ENCODE results near the gene CHST10. TPM values are rescaled to one million over a fixed set of nuclear protein-coding genes. Genes with fewer than 3 reads are reported as not detected.
"Not testable (repeated sequence)": the region's sequence is repeated elsewhere in the genome, so short reads cannot be mapped to it uniquely, and the experiment has no call there.

Gene CHST10
- total RNA-seq, 1 experiment from 2014 or later: not detected

GRCh38 chr2:100376836-100377235 lies 40.6 kb downstream of the CHST10 start:
- Histone ChIP-seq H3K4me1 (no peaks in the 10 kb centered on the region), H3K27me3 (replicated peaks; ENCODE audit: control insufficient read depth, insufficient read depth, low read length) (no peaks in the 10 kb centered on the region), H3K4me3 (ENCODE audit: low read depth, low read length) (no peak overlapping the region), H3K9me3 (no peaks in the 10 kb centered on the region), H3K36me3 (ENCODE audit: control insufficient read depth, insufficient read depth, low read length) (no peaks in the 10 kb centered on the region)
- ChIA-PET CTCF (no interaction called here), POLR2A (no interaction called here)
- intact Hi-C loops (cut with micrococcal nuclease; ENCODE audit: unreplicated experiment): no loop called here
- TF ChIP-seq, protein P1, sequence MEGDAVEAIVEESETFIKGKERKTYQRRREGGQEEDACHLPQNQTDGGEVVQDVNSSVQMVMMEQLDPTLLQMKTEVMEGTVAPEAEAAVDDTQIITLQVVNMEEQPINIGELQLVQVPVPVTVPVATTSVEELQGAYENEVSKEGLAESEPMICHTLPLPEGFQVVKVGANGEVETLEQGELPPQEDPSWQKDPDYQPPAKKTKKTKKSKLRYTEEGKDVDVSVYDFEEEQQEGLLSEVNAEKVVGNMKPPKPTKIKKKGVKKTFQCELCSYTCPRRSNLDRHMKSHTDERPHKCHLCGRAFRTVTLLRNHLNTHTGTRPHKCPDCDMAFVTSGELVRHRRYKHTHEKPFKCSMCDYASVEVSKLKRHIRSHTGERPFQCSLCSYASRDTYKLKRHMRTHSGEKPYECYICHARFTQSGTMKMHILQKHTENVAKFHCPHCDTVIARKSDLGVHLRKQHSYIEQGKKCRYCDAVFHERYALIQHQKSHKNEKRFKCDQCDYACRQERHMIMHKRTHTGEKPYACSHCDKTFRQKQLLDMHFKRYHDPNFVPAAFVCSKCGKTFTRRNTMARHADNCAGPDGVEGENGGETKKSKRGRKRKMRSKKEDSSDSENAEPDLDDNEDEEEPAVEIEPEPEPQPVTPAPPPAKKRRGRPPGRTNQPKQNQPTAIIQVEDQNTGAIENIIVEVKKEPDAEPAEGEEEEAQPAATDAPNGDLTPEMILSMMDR (IDR thresholded peaks at IDR 0.05; ENCODE audit: insufficient read depth in 1 of 2, low read depth in 1 of 2, low read length in 1 of 2, severe bottlenecking in 1 of 2, unreplicated experiment in 1 of 2): no peak
- H3K27ac Mint-ChIP-seq (ENCODE audit: unreplicated experiment): no peak overlapping the region
- no peaks in the 10 kb centered on the region for H3K36me3 Mint-ChIP-seq (ENCODE audit: insufficient read depth, unreplicated experiment)
- peaks cover 2% of the 10 kb centered on the region for H3K27me3 Mint-ChIP-seq (ENCODE audit: insufficient read depth, unreplicated experiment)
- DNase-seq: no peak
- H3K9me3 Mint-ChIP-seq (ENCODE audit: unreplicated experiment): peaks cover 2% of the 10 kb centered on the region
- no TSS peak for BruUV-seq (replicated peaks)
- H3K4me3 Mint-ChIP-seq (ENCODE audit: unreplicated experiment): no peak overlapping the region
- H3K4me1 Mint-ChIP-seq (ENCODE audit: low read depth, unreplicated experiment): no peaks in the 10 kb centered on the region

DNA sequence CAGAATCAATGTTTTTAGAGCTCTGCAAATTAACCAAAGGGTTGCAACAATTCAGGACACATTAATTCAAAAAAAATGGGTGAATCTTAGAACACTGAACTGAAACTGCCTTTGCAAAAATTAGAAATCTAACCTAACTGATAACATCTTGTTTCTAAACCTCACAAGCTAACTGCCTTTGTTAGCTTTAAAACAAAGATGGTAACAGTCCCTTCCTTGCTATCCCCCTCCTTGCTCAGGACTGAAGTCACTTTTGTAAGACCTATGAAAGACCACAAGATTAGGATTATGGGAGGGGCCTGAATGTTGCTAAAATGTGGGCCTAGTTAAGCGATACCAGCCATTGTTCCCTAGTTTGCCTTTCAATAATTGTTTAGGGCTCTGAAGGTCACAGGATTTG lies 50.3 kb downstream of the CHST10 start:
- Mint-ChIP-seq H3K27ac (ENCODE audit: unreplicated experiment) (no peak overlapping the region), H3K27me3 (ENCODE audit: insufficient read depth, unreplicated experiment) (peaks cover 4% of the 10 kb centered on the region), H3K9me3 (ENCODE audit: unreplicated experiment) (peaks cover 53% of the 10 kb centered on the region), H3K36me3 (ENCODE audit: insufficient read depth, unreplicated experiment) (peaks cover under 1% of the 10 kb centered on the region), H3K4me3 (ENCODE audit: unreplicated experiment) (no peak overlapping the region), H3K4me1 (ENCODE audit: low read depth, unreplicated experiment) (no peaks in the 10 kb centered on the region)
- Histone ChIP-seq H3K4me3 (ENCODE audit: low read depth, low read length) (no peak overlapping the region), H3K9me3 (peaks cover 2% of the 10 kb centered on the region; the same call in 1 of the 2 replicates), H3K36me3 (ENCODE audit: control insufficient read depth, insufficient read depth, low read length) (no peaks in the 10 kb centered on the region), H3K4me1 (no peaks in the 10 kb centered on the region), H3K27me3 (replicated peaks; ENCODE audit: control insufficient read depth, insufficient read depth, low read length) (no peaks in the 10 kb centered on the region)
- DNase-seq: no peak
- TF ChIP-seq, protein P1 (IDR thresholded peaks at IDR 0.05; ENCODE audit: insufficient read depth in 1 of 2, low read depth in 1 of 2, low read length in 1 of 2, severe bottlenecking in 1 of 2, unreplicated experiment in 1 of 2): no peak
- intact Hi-C loops (cut with micrococcal nuclease; ENCODE audit: unreplicated experiment): no loop called here
- BruUV-seq (replicated peaks): no TSS peak
- CTCF ChIA-PET: no interaction called here
- POLR2A ChIA-PET: no interaction called here

GRCh38 chr2:100365434-100365833 lies 52.0 kb downstream of the CHST10 start:
- ChIA-PET POLR2A (no interaction called here), CTCF (no interaction called here)
- TF ChIP-seq, protein P1 (IDR thresholded peaks at IDR 0.05; ENCODE audit: insufficient read depth in 1 of 2, low read depth in 1 of 2, low read length in 1 of 2, severe bottlenecking in 1 of 2, unreplicated experiment in 1 of 2): no peak
- H3K4me1 Mint-ChIP-seq (ENCODE audit: low read depth, unreplicated experiment): no peaks in the 10 kb centered on the region
- no peak overlapping the region for H3K4me3 ChIP-seq (ENCODE audit: low read depth, low read length)
- no peak overlapping the region for H3K27ac Mint-ChIP-seq (ENCODE audit: unreplicated experiment)
- peaks cover 9% of the 10 kb centered on the region; the same call in 1 of the 2 replicates for H3K9me3 ChIP-seq
- DNase-seq: no peak
- intact Hi-C loops (cut with micrococcal nuclease; ENCODE audit: unreplicated experiment): no loop called here
- BruUV-seq (replicated peaks): no TSS peak
- no peaks in the 10 kb centered on the region for H3K27me3 ChIP-seq (replicated peaks; ENCODE audit: control insufficient read depth, insufficient read depth, low read length)
- H3K4me3 Mint-ChIP-seq (ENCODE audit: unreplicated experiment): no peak overlapping the region
- H3K36me3 Mint-ChIP-seq (ENCODE audit: insufficient read depth, unreplicated experiment): peaks cover 5% of the 10 kb centered on the region
- H3K36me3 ChIP-seq (ENCODE audit: control insufficient read depth, insufficient read depth, low read length): no peaks in the 10 kb centered on the region
- peaks cover 58% of the 10 kb centered on the region for H3K9me3 Mint-ChIP-seq (ENCODE audit: unreplicated experiment)
- no peaks in the 10 kb centered on the region for H3K4me1 ChIP-seq
- H3K27me3 Mint-ChIP-seq (ENCODE audit: insufficient read depth, unreplicated experiment): no peaks in the 10 kb centered on the region

DNA sequence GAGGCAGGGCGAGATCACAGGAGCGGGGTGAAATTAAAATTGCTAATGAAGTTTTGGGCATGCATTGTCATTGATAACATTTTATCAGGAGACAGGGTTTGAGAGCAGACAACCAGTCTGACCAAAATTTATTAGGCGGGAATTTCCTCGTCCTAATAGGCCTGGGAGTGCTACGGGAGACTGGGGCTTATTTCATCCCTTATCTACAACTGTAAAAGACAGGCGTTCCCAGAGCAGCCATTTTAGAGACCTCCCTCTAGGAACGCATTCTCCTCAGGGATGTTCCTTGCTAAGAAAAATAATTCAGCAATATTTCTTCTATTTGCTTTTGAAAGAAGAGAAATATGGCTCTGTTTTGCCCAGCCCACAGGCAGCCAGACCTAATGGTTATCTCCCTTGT lies 55.2 kb downstream of the CHST10 start:
- H3K27me3 Mint-ChIP-seq (ENCODE audit: insufficient read depth, unreplicated experiment): not testable (repeated sequence)

More for the DNA sequence above, 55.2 kb downstream of the CHST10 start:
- H3K27me3 ChIP-seq (replicated peaks; ENCODE audit: control insufficient read depth, insufficient read depth, low read length); H3K4me3 ChIP-seq (ENCODE audit: low read depth, low read length); H3K36me3 ChIP-seq (ENCODE audit: control insufficient read depth, insufficient read depth, low read length); BruUV-seq (replicated peaks); H3K4me1 Mint-ChIP-seq (ENCODE audit: low read depth, unreplicated experiment); POLR2A ChIA-PET; H3K4me3 Mint-ChIP-seq (ENCODE audit: unreplicated experiment); intact Hi-C loops (cut with micrococcal nuclease; ENCODE audit: unreplicated experiment); DNase-seq; H3K9me3 ChIP-seq; H3K4me1 ChIP-seq; CTCF ChIA-PET; H3K36me3 Mint-ChIP-seq (ENCODE audit: insufficient read depth, unreplicated experiment); H3K27ac Mint-ChIP-seq (ENCODE audit: unreplicated experiment): not testable (repeated sequence)
- peaks cover 56% of the 10 kb centered on the region for H3K9me3 Mint-ChIP-seq (ENCODE audit: unreplicated experiment)
